MCF 10A (cell line): ENCODE measurements around the gene CDH15. TPM values are rescaled to one million over a fixed set of nuclear protein-coding genes. Genes with fewer than 3 reads are reported as not detected.

Experiments
- BruUV-seq: library from RNA; stranded (reverse); fragments of 400-500 nt; replicated peaks from 2 replicates; lab custom pipeline; 2021; lab: Mats Ljungman, UMichigan
- CTCF ChIA-PET: fragments of 300-600 bp; sonication (Branson Sonifier 250); formaldehyde crosslinking; extraction: SDS; loops from one replicate; lab custom pipeline; 2021; ENCODE audit warnings: antibody characterized with exemption, inconsistent platforms; lab: Yijun Ruan, JAX
- POLR2A ChIA-PET: fragments of 300-600, 350-650 bp; sonication (Branson Sonifier 250); formaldehyde crosslinking; extraction: SDS; loops from one replicate; lab custom pipeline; 2020; ENCODE audit warnings: antibody characterized with exemption, inconsistent platforms; lab: Yijun Ruan, JAX
- DNase-seq: peaks from one replicate; pipeline ENCODE4 v3.0.0-alpha.2; 2018; ENCODE audit not compliant: unreplicated experiment
- H3K27ac Mint-ChIP-seq: one replicate; pipeline ENCODE4 v1.8.0; 2022; ENCODE audit warnings: mild to moderate bottlenecking, low read depth, mixed read lengths; ENCODE audit not compliant: unreplicated experiment
- H3K27me3 Mint-ChIP-seq: one replicate; pipeline ENCODE4 v1.8.0; 2022; ENCODE audit warnings: mixed read lengths; ENCODE audit not compliant: insufficient read depth, unreplicated experiment
- H3K36me3 Mint-ChIP-seq: one replicate; pipeline ENCODE4 v1.8.0; 2022; ENCODE audit warnings: mild to moderate bottlenecking, moderate library complexity, mixed read lengths; ENCODE audit not compliant: insufficient read depth, unreplicated experiment
- H3K4me1 Mint-ChIP-seq: one replicate; pipeline ENCODE4 v1.8.0; 2022; ENCODE audit warnings: mixed read lengths; ENCODE audit not compliant: insufficient read depth, unreplicated experiment
- H3K4me3 Mint-ChIP-seq: one replicate; pipeline ENCODE4 v1.8.0; 2022; ENCODE audit warnings: mild to moderate bottlenecking, moderate library complexity, mixed read lengths; ENCODE audit not compliant: unreplicated experiment
- H3K9me3 Mint-ChIP-seq: one replicate; pipeline ENCODE4 v1.8.0; 2022; ENCODE audit warnings: mixed read lengths; ENCODE audit not compliant: unreplicated experiment
- CTCF ChIP-seq: fragments of 200-600 bp; IDR thresholded peaks from one replicate; pipeline ENCODE4 v1.8.0; 2022; ENCODE audit warnings: antibody characterized with exemption, mild to moderate bottlenecking; ENCODE audit not compliant: unreplicated experiment
- intact Hi-C: fragments of 100-400 bp; cut with micrococcal nuclease; formaldehyde crosslinking; loops from 2 replicates; pipeline ENCODE4 v1.14.1; 2022
- total RNA-seq: library from RNA; stranded (reverse); gene quantifications from 2 replicates; pipeline ENCODE4 v1.2.3, GENCODE V29; 2022

The CDH15 gene
- total RNA-seq, 1 experiment from 2014 or later: not detected

GRCh38 chr16:89244754-89245153 is 73.2 kb downstream of the CDH15 start:
- H3K4me1 Mint-ChIP-seq: no peaks in the 10 kb centered on the region
- peaks cover 2% of the 10 kb centered on the region for H3K9me3 Mint-ChIP-seq
- no peaks in the 10 kb centered on the region for H3K27me3 Mint-ChIP-seq
- H3K27ac Mint-ChIP-seq: no peak overlapping the region
- no TSS peak for BruUV-seq
- DNase-seq: no peak
- no peak overlapping the region for H3K4me3 Mint-ChIP-seq
- CTCF ChIA-PET: no interaction called here
- TF ChIP-seq CTCF: no peak
- POLR2A ChIA-PET: no interaction called here
- intact Hi-C loops: no loop called here
- peaks cover 13% of the 10 kb centered on the region for H3K36me3 Mint-ChIP-seq

Other genes starting within 250 kb of the CDH15 start
- not detected in 2 replicates for gene CBFA2T3, start 194.5 kb upstream of the CDH15 start, total RNA-seq
- gene ACSF3, start 77.9 kb upstream of the CDH15 start, total RNA-seq: 39.2 and 43.7 TPM in 2 replicates
- gene SLC22A31, start 28.8 kb downstream of the CDH15 start, total RNA-seq: not detected in 2 replicates
- 13.5 and 15.8 TPM in 2 replicates for gene ZNF778, start 46.0 kb downstream of the CDH15 start, total RNA-seq